H1 (cell line): Measurements from ENCODE around the gene VSIR. TPM values are rescaled to one million over a fixed set of nuclear protein-coding genes. Genes with fewer than 3 reads are reported as not detected.

Experiments used
- CTCF ChIA-PET: fragments of 300-600 bp; sonication (Branson Sonifier 250); formaldehyde crosslinking; loops from one replicate; lab custom pipeline; 2021; ENCODE audit not compliant: partially characterized antibody; lab: Charles Lee
- POLR2A ChIA-PET: fragments of 300-600 bp; sonication (Branson Sonifier 250); formaldehyde crosslinking; loops from one replicate; lab custom pipeline; 2021; ENCODE audit warnings: inconsistent platforms; ENCODE audit not compliant: partially characterized antibody; lab: Charles Lee
- DNase-seq, 2 experiments: peaks; one replicate each; pipeline versions ENCODE4 v3.0.0 to v3.0.0-alpha.2; 2010 to 2022; ENCODE audit warnings: low spot score in 2 of 2, low read depth in 1 of 2, mixed read lengths in 1 of 2
- FAIRE-seq: peaks from 2 replicates; lab custom pipeline; 2011; peaks lifted over from hg19 to GRCh38; lab: Jason Lieb, UNC
- H2AFZ ChIP-seq: 2 replicates; pipeline ENCODE4 v1.8.1; 2012; ENCODE audit warnings: low read length, inconsistent platforms
- H2AK5ac ChIP-seq: 2 replicates; pipeline ENCODE4 v1.6.1; 2013; ENCODE audit warnings: low read depth, low read length
- H2BK120ac ChIP-seq: replicated peaks from 2 replicates; pipeline ENCODE3; 2013; ENCODE audit warnings: low read depth, low read length, inconsistent platforms
- H2BK12ac ChIP-seq: 2 replicates; pipeline ENCODE4 v1.6.1; 2013; ENCODE audit warnings: low read depth, low read length
- H2BK15ac ChIP-seq: 2 replicates; pipeline ENCODE4 v1.6.1; 2013; ENCODE audit warnings: low read length
- H2BK20ac ChIP-seq: 2 replicates; pipeline ENCODE4 v1.6.1; 2013; ENCODE audit warnings: low read length
- H2BK5ac ChIP-seq: 2 replicates; pipeline ENCODE4 v1.6.1; 2013; ENCODE audit warnings: low read depth, low read length
- H3K14ac ChIP-seq: 2 replicates; pipeline ENCODE4 v1.6.1; 2013; ENCODE audit warnings: inconsistent platforms; ENCODE audit not compliant: insufficient read length
- H3K18ac ChIP-seq: 2 replicates; pipeline ENCODE4 v1.6.1; 2013; ENCODE audit warnings: low read length; ENCODE audit errors: extremely low read depth
- H3K23ac ChIP-seq: 2 replicates; pipeline ENCODE4 v1.6.1; 2013; ENCODE audit warnings: inconsistent platforms; ENCODE audit not compliant: insufficient read length
- H3K23me2 ChIP-seq: 2 replicates; pipeline ENCODE4 v1.6.1; 2013; ENCODE audit warnings: low read depth, low read length
- H3K27ac ChIP-seq: 2 replicates; pipeline ENCODE4 v1.6.1; 2011; ENCODE audit warnings: low read depth, low read length, inconsistent platforms
- H3K27me3 ChIP-seq, 4 experiments: replicated peaks in 1 of 4; 1 replicate in 1 of 4; 2 replicates in 3 of 4; pipeline versions ENCODE4 v1.6.1 to v1.8.1; 2011 to 2013; ENCODE audit warnings: low read length in 3 of 4, mild to moderate bottlenecking in 3 of 4, inconsistent platforms in 2 of 4, mixed read lengths in 2 of 4, moderate library complexity in 1 of 4; ENCODE audit not compliant: control insufficient read depth in 3 of 4, insufficient read depth in 3 of 4; ENCODE audit errors: extremely low read depth in 1 of 4
- H3K36me3 ChIP-seq, 4 experiments: 2 replicates each; pipeline versions ENCODE4 v1.6.1 to v1.8.1; 2011 to 2013; ENCODE audit warnings: mild to moderate bottlenecking in 4 of 4, low read length in 3 of 4, moderate library complexity in 2 of 4, control low read depth in 1 of 4, inconsistent platforms in 1 of 4; ENCODE audit not compliant: insufficient read depth in 4 of 4, control insufficient read depth in 2 of 4
- H3K4ac ChIP-seq: replicated peaks from 2 replicates; pipeline ENCODE3; 2013; ENCODE audit warnings: low read length, low read depth, mixed read lengths, inconsistent platforms; ENCODE audit not compliant: insufficient read length
- H3K4me1 ChIP-seq, 4 experiments: replicated peaks in 1 of 4; 1 replicate in 1 of 4; 2 replicates in 3 of 4; pipeline versions ENCODE4 v1.6.1 to v1.8.1; 2011 to 2013; ENCODE audit warnings: low read length in 3 of 4, inconsistent platforms in 2 of 4, mixed read lengths in 1 of 4; ENCODE audit not compliant: insufficient read depth in 4 of 4, control insufficient read depth in 3 of 4
- H3K4me2 ChIP-seq, 2 experiments: 2 replicates each; pipeline versions ENCODE4 v1.6.1 to v1.8.1; 2011 to 2013; ENCODE audit warnings: low read depth in 2 of 2, low read length in 2 of 2, control low read depth in 1 of 2, inconsistent platforms in 1 of 2, mild to moderate bottlenecking in 1 of 2; ENCODE audit not compliant: insufficient read depth in 1 of 2
- H3K4me3 ChIP-seq, 4 experiments: fragments of 200-600, 300-600 bp in 1 of 4; sonication (generic), shearing (Covaris generic), sonication (Bioruptor Twin) in 1 of 4; 2 replicates each; pipeline versions ENCODE4 v1.5.1 to v1.8.1; 2011 to 2016; ENCODE audit warnings: low read length in 4 of 4, low read depth in 3 of 4, control low read depth in 2 of 4, inconsistent platforms in 2 of 4, mild to moderate bottlenecking in 2 of 4, mixed read lengths in 1 of 4, moderate library complexity in 1 of 4; ENCODE audit not compliant: insufficient read depth in 2 of 4; ENCODE audit errors: extremely low read depth in 1 of 4
- H3K56ac ChIP-seq: replicated peaks from 2 replicates; pipeline ENCODE3; 2013; ENCODE audit warnings: low read depth, mild to moderate bottlenecking, mixed read lengths, low read length, inconsistent platforms; ENCODE audit not compliant: insufficient read length
- H3K79me1 ChIP-seq: 2 replicates; pipeline ENCODE4 v1.6.1; 2013; ENCODE audit warnings: low read depth, low read length, control low read depth
- H3K79me2 ChIP-seq, 2 experiments: 2 replicates each; pipeline versions ENCODE4 v1.6.1 to v1.8.1; 2012 to 2013; ENCODE audit warnings: low read length in 2 of 2, mild to moderate bottlenecking in 2 of 2, inconsistent platforms in 1 of 2; ENCODE audit not compliant: insufficient read depth in 2 of 2, control insufficient read depth in 1 of 2
- H3K9ac ChIP-seq, 4 experiments: replicated peaks in 1 of 4; 1 replicate in 1 of 4; 2 replicates in 3 of 4; pipeline versions ENCODE4 v1.6.1 to v1.8.1; 2011 to 2013; ENCODE audit warnings: low read depth in 3 of 4, low read length in 3 of 4, control low read depth in 2 of 4, mild to moderate bottlenecking in 2 of 4, moderate library complexity in 2 of 4, inconsistent platforms in 1 of 4; ENCODE audit errors: extremely low read depth in 1 of 4
- H3K9me3 ChIP-seq, 2 experiments: 2 replicates each; pipeline versions ENCODE4 v1.6.1 to v1.8.1; 2012 to 2013; ENCODE audit warnings: mild to moderate bottlenecking in 2 of 2, moderate library complexity in 2 of 2, control low read depth in 1 of 2, inconsistent platforms in 1 of 2, low read depth in 1 of 2, low read length in 1 of 2, mixed read lengths in 1 of 2; ENCODE audit not compliant: insufficient read depth in 2 of 2
- H4K20me1 ChIP-seq, 2 experiments: replicated peaks in 1 of 2; 2 replicates each; pipeline versions ENCODE3 to v1.8.1; 2011 to 2013; ENCODE audit warnings: inconsistent platforms in 2 of 2, low read length in 2 of 2, mild to moderate bottlenecking in 1 of 2; ENCODE audit not compliant: insufficient read depth in 2 of 2, control insufficient read depth in 1 of 2
- H4K5ac ChIP-seq: 2 replicates; pipeline ENCODE4 v1.6.1; 2013; ENCODE audit warnings: low read length, low read depth, mixed read lengths, inconsistent platforms; ENCODE audit not compliant: insufficient read length
- H4K8ac ChIP-seq: 2 replicates; pipeline ENCODE4 v1.8.0; 2013; ENCODE audit warnings: mild to moderate bottlenecking, moderate library complexity, low read length, inconsistent platforms; ENCODE audit not compliant: insufficient read depth; ENCODE audit errors: extremely low read depth
- H4K91ac ChIP-seq: replicated peaks from 2 replicates; pipeline ENCODE3; 2013; ENCODE audit warnings: low read length, mixed read lengths, inconsistent platforms; ENCODE audit not compliant: insufficient read length
- ASH2L ChIP-seq: fragments of 200-600, 300-600 bp; sonication (generic); IDR thresholded peaks from one replicate; pipeline ENCODE4 v1.7.1; 2017; ENCODE audit warnings: low read length
- BACH1 ChIP-seq: IDR thresholded peaks from 2 replicates; pipeline ENCODE4 v1.6.1; 2012; ENCODE audit warnings: low read length, improper control_type of control experiment
- E2F6 ChIP-seq: IDR thresholded peaks from 2 replicates; pipeline ENCODE4 v1.6.1; 2012; ENCODE audit warnings: inconsistent platforms
- GABPA ChIP-seq: IDR thresholded peaks from 2 replicates; pipeline ENCODE4 v1.6.1; 2011; ENCODE audit warnings: mild to moderate bottlenecking, low read length, moderate library complexity, borderline replicate concordance; ENCODE audit not compliant: insufficient read depth
- HDAC2 ChIP-seq, 2 experiments: fragments of 300-600 bp in 1 of 2; sonication (generic) in 1 of 2; IDR thresholded peaks; 2 replicates each; pipeline ENCODE4 v1.6.1; 2011 to 2012; ENCODE audit warnings: low read depth in 2 of 2, low read length in 2 of 2, mild to moderate bottlenecking in 2 of 2, moderate library complexity in 2 of 2, borderline replicate concordance in 1 of 2, inconsistent platforms in 1 of 2
- KDM4A ChIP-seq: IDR thresholded peaks from one replicate; pipeline ENCODE4 v1.7.1; 2012; ENCODE audit warnings: low read depth, mild to moderate bottlenecking, moderate library complexity, low read length, inconsistent platforms; ENCODE audit not compliant: severe bottlenecking
- KDM5A ChIP-seq: fragments of 200-600 bp; IDR thresholded peaks from 2 replicates; pipeline ENCODE4 v1.7.1; 2012; ENCODE audit warnings: mild to moderate bottlenecking, low read length, inconsistent platforms, mixed read lengths
- NANOG ChIP-seq: IDR thresholded peaks from 2 replicates; pipeline ENCODE4 v1.6.1; 2011; ENCODE audit warnings: low read length, low read depth, mild to moderate bottlenecking, inconsistent platforms; ENCODE audit not compliant: insufficient read depth, poor library complexity, severe bottlenecking
- PHF8 ChIP-seq: fragments of 200-600 bp; sonication (generic); conservative IDR thresholded peaks from 2 replicates; pipeline ENCODE4 v1.7.1; 2012; ENCODE audit warnings: low read depth, mild to moderate bottlenecking, inconsistent platforms, low read length, moderate library complexity
- POU5F1 ChIP-seq: IDR thresholded peaks from 2 replicates; pipeline ENCODE4 v1.6.1; 2011; ENCODE audit warnings: low read depth, mild to moderate bottlenecking, low read length, moderate library complexity
- SIX5 ChIP-seq: IDR thresholded peaks from 2 replicates; pipeline ENCODE4 v1.6.1; 2011; ENCODE audit warnings: mild to moderate bottlenecking, low read depth, low read length
- SP1 ChIP-seq: IDR thresholded peaks from 2 replicates; pipeline ENCODE4 v1.6.1; 2011; ENCODE audit warnings: low read depth, low read length
- SUZ12 ChIP-seq: fragments of 200-600 bp; sonication (generic); IDR thresholded peaks from 2 replicates; pipeline ENCODE4 v1.6.1; 2012; ENCODE audit warnings: mild to moderate bottlenecking, inconsistent platforms, low read length, moderate library complexity, mixed read lengths
- WGBS, 2 experiments: shearing (Covaris generic) in 1 of 2; methylation state at CpG; one replicate each; pipeline versions ENCODE4 v1.1.6 to v1.1.7; 2013 to 2015; ENCODE audit warnings: low lambda C conversion rate in 2 of 2, mixed read lengths in 2 of 2, inconsistent platforms in 1 of 2, low coverage in 1 of 2, missing lambda C conversion rate in 1 of 2; ENCODE audit not compliant: insufficient replicate concordance in 2 of 2, insufficient coverage in 1 of 2, insufficient read length in 1 of 2; ENCODE audit errors: extremely low coverage in 1 of 2, missing lambda C conversion rate in 1 of 2; 5-methylcytosine and 5-hydroxymethylcytosine counted together
- polyA plus RNA-seq, 7 experiments: library from polyadenylated mRNA; depleted of rRNA in 3 of 7; stranded (reverse) in 5 of 7; unstranded in 2 of 7; fragments of >200 nt in 5 of 7; fragments of 200-250 nt in 2 of 7; gene quantifications; 1 replicate in 5 of 7; 2 replicates in 1 of 7; 4 replicates in 1 of 7; pipeline versions ENCODE4 v1.2.1 to v1.2.3, GENCODE V29; 2011 to 2013; ENCODE audit warnings: missing spikeins in 2 of 7, mixed read lengths in 2 of 7
- total RNA-seq: library from RNA; stranded (reverse); fragmentation: NEBNext Ultra II Directional; extraction: Animal tissue kit (Norgen Biotek cat#: 25700); gene quantifications from 2 replicates; pipeline ENCODE4 v1.2.1, GENCODE V29; 2021

Gene VSIR
- total and polyA plus RNA-seq, 2 of the 8 experiments (the other 6 are each of a cell fraction or from before 2014, with no cell fraction given) = 0.33 TPM; not detected in 1

- Histone ChIP-seq H2AK5ac (no peak overlapping the region), H3K27me3 (no peaks in the 10 kb centered on the region), H3K23me2 (no peaks in the 10 kb centered on the region), H3K4ac (no peak overlapping the region), H4K20me1 (no peaks in the 10 kb centered on the region), H3K9ac (no peak overlapping the region), H3K27ac (no peak overlapping the region), H2BK20ac (no peak overlapping the region), H2BK5ac (no peak overlapping the region), H2AFZ (no peak overlapping the region), H3K23ac (no peak overlapping the region), H3K79me2 (no peaks in the 10 kb centered on the region), H3K56ac (no peak overlapping the region), H2BK120ac (no peak overlapping the region), H2BK12ac (no peak overlapping the region), H3K14ac (no peak overlapping the region), H4K91ac (no peak overlapping the region), H4K5ac (no peak overlapping the region), H3K18ac (no peak overlapping the region), H2BK15ac (no peak overlapping the region), H4K8ac (no peak overlapping the region; the same call in 1 of the 2 replicates), H3K4me1 (peaks cover 0 to 9% (median 4%) of the 10 kb centered on the region in 4 experiments; a peak in 4 of 7 replicates), H3K4me3 (no peak overlapping the region), H3K36me3 (no peaks in the 10 kb centered on the region), H3K4me2 (no peak overlapping the region), H3K79me1 (no peaks in the 10 kb centered on the region), H3K9me3 (no peaks in the 10 kb centered on the region)
- ChIA-PET CTCF (interaction anchor here (0.6 to 1.2 kb wide), 5 partner anchors 9 to 334 kb away, joined by 3 to 4 read pairs (median 3); partner anchors contain the start of gene C10orf105), POLR2A (interaction anchor here (0.6 kb wide), 1 partner anchor 20 kb away, joined by 3 read pairs; no protein-coding TSS in a partner anchor)
- no peak for DNase-seq
- no peak for FAIRE-seq
- WGBS, 2 experiments = 88% methylated on average over 8 of the region's 8 CpGs; no CpG with 5 or more reads in 1 of the 2 experiments
- no peak for TF ChIP-seq NANOG
- TF ChIP-seq KDM5A = no peak
- no peak for TF ChIP-seq POU5F1
- TF ChIP-seq HDAC2 (IDR thresholded peaks at IDR 0.05; ENCODE audit: borderline replicate concordance in 1 of 2, low read depth in 2 of 2, low read length in 2 of 2) = no peak
- TF ChIP-seq ASH2L = no peak
- TF ChIP-seq SIX5 = no peak
- TF ChIP-seq SUZ12 = no peak
- no peak for TF ChIP-seq KDM4A
- TF ChIP-seq SP1 = no peak
- no peak for TF ChIP-seq GABPA
- TF ChIP-seq BACH1 = no peak
- no peak for TF ChIP-seq PHF8
- no peak for TF ChIP-seq E2F6
Measured at GRCh38 chr10:71739358-71739900, 33.9 kb downstream of the VSIR start.
